Aorta (tissue), 5 donors: ENCODE measurements around the gene AHDC1. TPM values are rescaled to one million over a fixed set of nuclear protein-coding genes. Genes with fewer than 3 reads are reported as not detected.

Source experiments
- ATAC-seq: fragments of 200-7000 bp; cut with Tn5 transposase; one replicate; pipeline ENCODE4 v1.9.1; 2022; ENCODE audit warnings: moderate library complexity; ENCODE audit not compliant: low FRiP score
- DNase-seq, 2 donors: peaks; one replicate each; pipeline ENCODE4 v3.0.0-alpha.2; 2020
- H3K27ac ChIP-seq, 2 donors: one replicate each; pipeline ENCODE4 v1.5.1; 2013; ENCODE audit warnings: low read length in 2 of 2, mild to moderate bottlenecking in 2 of 2, moderate library complexity in 2 of 2, control low read depth in 1 of 2, inconsistent platforms in 1 of 2, low read depth in 1 of 2
- H3K27me3 ChIP-seq, 2 donors: one replicate each; pipeline ENCODE4 v1.6.1; 2013; ENCODE audit warnings: control low read depth in 1 of 2, low read length in 1 of 2, mild to moderate bottlenecking in 1 of 2, moderate library complexity in 1 of 2; ENCODE audit not compliant: insufficient read depth in 2 of 2, control insufficient read depth in 1 of 2
- H3K36me3 ChIP-seq, 2 donors: one replicate each; pipeline ENCODE4 v1.6.1; 2013; ENCODE audit warnings: control low read depth in 1 of 2, low read length in 1 of 2, mild to moderate bottlenecking in 1 of 2; ENCODE audit not compliant: insufficient read depth in 2 of 2, control insufficient read depth in 1 of 2
- H3K4me1 ChIP-seq, 2 donors: one replicate each; pipeline ENCODE4 v1.6.1; 2013; ENCODE audit warnings: low read length in 2 of 2, control low read depth in 1 of 2, mild to moderate bottlenecking in 1 of 2, moderate library complexity in 1 of 2; ENCODE audit not compliant: insufficient read depth in 2 of 2, control insufficient read depth in 1 of 2
- H3K4me3 ChIP-seq, 2 donors: one replicate each; pipeline ENCODE4 v1.5.1; 2013; ENCODE audit warnings: low read length in 2 of 2, control low read depth in 1 of 2, mild to moderate bottlenecking in 1 of 2
- H3K9me3 ChIP-seq: one replicate; pipeline ENCODE4 v1.6.1; 2013; ENCODE audit warnings: mild to moderate bottlenecking, low read length; ENCODE audit not compliant: control insufficient read depth
- WGBS, 2 donors: extraction: QIAGEN DNeasy Blood & Tissue Kit; methylation state at CpG; one replicate each; pipeline ENCODE4 v1.1.7; 2013; 5-methylcytosine and 5-hydroxymethylcytosine counted together
- intact Hi-C, 2 donors: fragments of 100-400 bp; cut with DNase I; formaldehyde crosslinking; loops; one replicate each; pipeline versions ENCODE4 v1.14.2 to v1.15.0; 2022
- polyA plus RNA-seq, 2 donors: library from polyadenylated mRNA; stranded (reverse); fragments of 200-250 nt; gene quantifications; one replicate each; pipeline ENCODE4 v1.2.3, GENCODE V29; 2013
- total RNA-seq, 2 donors: library from RNA; stranded (reverse); fragmentation: NEBNext Ultra II Directional; extraction: Animal tissue kit (Norgen Biotek cat#: 25700); gene quantifications; one replicate each; pipeline ENCODE4 v1.2.1, GENCODE V29; 2021
- donor health status: healthy with polysubstance abuse.
- donor health status: Bipolar disorder and iron deficiency.
- donor health status: DM: no; HTN: no; CAD: no.
- donor health status: DM: no; HTN: no; CAD: no.
- donor health status: DM: yes; HTN: yes; CAD: no.

The AHDC1 gene
- total and polyA plus RNA-seq, 4 donors, result 7.8 to 89.1 (median 43.7) TPM

DNA sequence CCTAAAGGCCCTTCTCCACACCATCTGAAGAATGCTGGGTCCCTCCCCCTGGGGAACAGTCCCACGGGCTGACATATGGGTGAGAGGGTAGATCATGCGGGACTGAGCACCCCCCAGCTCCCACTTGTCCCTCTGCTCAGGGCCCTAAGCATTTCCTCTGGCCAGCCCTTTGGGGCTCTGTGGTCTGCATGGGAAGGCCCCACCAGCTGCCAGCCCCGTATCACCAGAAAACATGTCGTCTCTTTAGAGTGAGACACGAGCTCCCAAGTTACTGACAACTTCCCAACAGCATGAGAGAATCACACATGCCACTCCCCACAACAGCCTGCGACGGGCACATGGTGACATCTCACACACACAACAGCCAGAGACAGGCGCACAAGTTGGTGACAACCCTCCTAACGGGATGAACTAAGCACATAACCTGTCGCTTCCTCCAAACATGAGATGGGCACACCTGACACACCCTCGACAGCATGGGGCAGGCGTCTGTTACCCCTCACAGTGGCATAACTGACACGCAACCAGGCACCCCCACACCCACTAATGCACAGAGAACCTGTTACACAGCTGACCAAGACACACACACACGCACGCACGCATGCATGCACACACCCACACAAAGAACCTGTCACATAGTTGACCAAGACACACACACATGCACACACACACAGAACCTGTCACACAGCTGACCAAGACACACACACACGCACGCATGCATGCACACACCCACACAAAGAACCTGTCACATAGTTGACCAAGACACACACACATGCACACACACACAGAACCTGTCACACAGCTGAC lies 41.2 kb downstream of the AHDC1 start:
- intact Hi-C loops, result no loop called here
- Histone ChIP-seq H3K27ac (peak overlapping the region in 1 of 2 donors; percentile 78), H3K4me1 (peaks cover 0 to 4% of the 10 kb centered on the region in 2 donors), H3K36me3 (no peaks in the 10 kb centered on the region), H3K27me3 (no peaks in the 10 kb centered on the region), H3K9me3 (no peaks in the 10 kb centered on the region), H3K4me3 (no peak overlapping the region)
- 44 to 52% methylated on average over 18 of the region's 18 CpGs for WGBS, 2 donors
- ATAC-seq, result no peak
- DNase-seq, result no peak

GRCh38 chr1:27562021-27562420 lies 41.9 kb downstream of the AHDC1 start:
- Histone ChIP-seq H3K27me3 (no peaks in the 10 kb centered on the region), H3K4me1 (peaks cover 0 to 4% of the 10 kb centered on the region in 2 donors), H3K4me3 (no peak overlapping the region), H3K36me3 (no peaks in the 10 kb centered on the region), H3K27ac (peak overlapping the region in 1 of 2 donors; percentile 78), H3K9me3 (no peaks in the 10 kb centered on the region)
- WGBS, 2 donors, result 6 to 11% methylated on average over 20 of the region's 20 CpGs
- ATAC-seq (no peak), DNase-seq (peak in 1 of 2 donors; percentile 72)
- intact Hi-C loops, result no loop called here

DNA sequence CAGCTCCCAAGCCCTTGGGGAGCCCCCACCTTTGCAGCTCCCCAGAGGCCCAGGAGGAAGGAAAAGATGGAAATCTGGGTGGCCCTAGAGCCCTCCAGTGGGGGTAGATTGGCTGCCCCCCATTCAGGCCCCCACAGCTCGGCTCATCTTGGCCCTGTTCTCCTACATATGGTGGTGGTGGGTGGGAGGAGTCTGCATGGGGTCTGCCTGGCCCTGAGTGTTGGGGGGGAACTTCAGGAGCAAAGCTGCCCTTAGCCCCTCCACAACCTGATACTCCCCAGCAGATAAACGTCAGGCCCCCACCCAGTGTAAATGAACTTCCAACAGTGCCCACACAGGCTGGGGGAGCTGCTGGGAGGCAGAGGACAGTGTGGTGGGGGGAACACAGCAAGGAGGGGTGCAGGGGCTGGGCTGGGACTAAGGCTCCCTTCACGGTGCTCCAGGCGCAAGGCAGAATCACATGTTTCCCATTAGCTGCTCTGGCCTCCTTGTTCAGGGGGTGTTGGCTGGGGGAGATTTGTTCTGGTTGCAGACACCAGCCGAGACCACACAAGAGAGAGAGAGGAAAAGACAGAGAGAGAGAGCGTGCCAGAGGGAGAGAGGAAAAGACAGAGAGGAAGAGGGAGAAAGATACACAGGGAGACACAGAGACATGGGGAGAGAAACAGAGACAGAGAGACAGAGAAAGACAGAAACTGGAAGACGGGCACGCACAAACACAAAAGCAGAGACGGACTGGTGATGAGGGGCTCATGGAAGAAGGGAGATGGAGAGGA lies 42.6 kb downstream of the AHDC1 start:
- H3K27ac ChIP-seq, result peak overlapping the region in 1 of 2 donors; percentile 73
- no peaks in the 10 kb centered on the region for H3K9me3 ChIP-seq
- 10 to 11% methylated on average over 9 of the region's 9 CpGs for WGBS, 2 donors
- no peak overlapping the region for H3K4me3 ChIP-seq
- H3K4me1 ChIP-seq, result peaks cover 0 to 4% of the 10 kb centered on the region in 2 donors
- DNase-seq (no peak), ATAC-seq (no peak)
- no peaks in the 10 kb centered on the region for H3K27me3 ChIP-seq
- intact Hi-C loops, result no loop called here
- H3K36me3 ChIP-seq, result no peaks in the 10 kb centered on the region

- Histone ChIP-seq H3K27me3 (no peaks in the 10 kb centered on the region), H3K4me3 (no peak overlapping the region), H3K9me3 (no peaks in the 10 kb centered on the region), H3K36me3 (no peaks in the 10 kb centered on the region), H3K27ac (peak overlapping the region in 1 of 2 donors; percentile 73), H3K4me1 (peaks cover 0 to 4% of the 10 kb centered on the region in 2 donors)
- no peak for ATAC-seq
- WGBS, 2 donors, result 9 to 18% methylated on average over 13 of the region's 13 CpGs
- DNase-seq, result no peak
- intact Hi-C loops, result no loop called here
Measured at GRCh38 chr1:27560268-27561123, 43.4 kb downstream of the AHDC1 start.

DNA sequence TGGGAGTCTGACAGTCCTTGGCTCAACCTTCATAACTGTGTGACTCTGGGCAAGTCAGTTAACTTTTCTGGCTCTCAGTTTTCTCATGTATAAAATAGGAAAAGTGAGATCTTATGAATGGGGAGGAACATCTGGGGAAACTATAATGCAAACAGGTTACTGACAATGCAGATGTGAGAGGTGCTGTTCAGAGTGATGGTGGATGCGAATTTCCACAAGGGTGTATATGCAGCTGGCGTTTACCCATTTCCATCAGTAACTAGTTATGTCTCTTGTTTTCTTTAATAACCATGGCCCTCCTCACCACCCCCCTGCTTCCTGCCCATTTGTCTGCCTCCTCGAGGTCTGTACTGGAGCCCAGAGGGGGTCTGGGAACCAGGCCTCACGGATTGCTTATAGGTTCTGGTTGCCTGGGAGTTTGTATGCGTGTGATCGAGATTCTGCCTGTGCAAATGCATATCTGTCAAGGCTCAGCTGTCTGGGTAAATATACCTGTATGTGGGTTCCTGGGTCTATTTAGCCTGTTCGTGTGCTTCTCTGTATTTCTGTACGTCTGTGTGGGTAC lies 44.4 kb downstream of the AHDC1 start:
- Histone ChIP-seq H3K4me3 (no peak overlapping the region), H3K27me3 (no peaks in the 10 kb centered on the region), H3K4me1 (peaks cover 0 to 5% of the 10 kb centered on the region in 2 donors), H3K9me3 (no peaks in the 10 kb centered on the region), H3K27ac (no peak overlapping the region), H3K36me3 (no peaks in the 10 kb centered on the region)
- DNase-seq (no peak), ATAC-seq (no peak)
- WGBS, 2 donors, result 41 to 43% methylated on average over 8 of the region's 8 CpGs
- intact Hi-C loops, result loop anchor here (5.0 kb wide), 3 partner anchors 67 to 157 kb away; partner anchors contain the start of gene WASF2 (in 1 of the 2)

DNA sequence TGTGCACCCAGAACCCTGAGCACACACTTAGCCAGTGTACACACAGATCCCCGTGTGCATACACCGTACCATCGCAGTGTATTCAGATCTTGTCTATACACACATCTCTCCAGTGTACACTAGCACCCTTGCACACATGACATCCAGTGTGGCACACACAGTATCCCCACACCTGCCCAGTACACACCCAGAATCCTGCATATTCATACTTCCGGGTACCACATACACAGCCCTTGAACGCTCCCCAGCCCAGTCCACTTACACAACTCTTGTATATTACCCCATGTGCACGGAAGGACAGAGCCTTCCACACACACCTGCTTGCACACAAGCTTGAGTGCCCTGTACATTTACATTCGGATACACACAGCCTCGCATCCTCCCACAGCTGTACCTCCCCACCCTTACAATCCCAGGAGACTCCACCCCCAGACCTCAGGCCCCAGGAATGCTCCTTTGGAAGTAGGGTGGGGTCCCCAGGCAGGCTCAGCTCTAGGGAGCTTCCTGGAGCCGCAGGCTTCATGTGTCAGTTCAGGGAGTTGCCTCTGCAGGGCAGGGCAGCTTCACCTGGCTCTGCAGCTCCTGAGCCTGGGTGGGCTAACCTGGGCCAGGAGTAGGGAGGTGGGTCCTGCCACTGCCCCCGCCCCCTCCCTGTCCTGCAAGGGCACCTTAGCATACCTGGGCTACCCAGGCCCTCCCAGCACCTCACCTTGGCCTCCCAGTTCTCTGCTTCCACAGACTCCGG lies 46.2 kb downstream of the AHDC1 start:
- Histone ChIP-seq H3K36me3 (no peaks in the 10 kb centered on the region), H3K4me3 (no peak overlapping the region), H3K9me3 (no peaks in the 10 kb centered on the region), H3K4me1 (peaks cover 0 to 8% of the 10 kb centered on the region in 2 donors), H3K27ac (peak overlapping the region in 1 of 2 donors; percentile 28), H3K27me3 (no peaks in the 10 kb centered on the region)
- intact Hi-C loops, result loop anchor here (2.0 to 5.0 kb wide), 5 partner anchors 43 to 155 kb away; partner anchors contain the start of gene WASF2 (in 1 of the 2)
- 32% methylated on average over 11 of the region's 11 CpGs for WGBS, 2 donors
- no peak for ATAC-seq
- DNase-seq, result no peak

GRCh38 chr1:27556781-27557595 lies 47.0 kb downstream of the AHDC1 start:
- H3K4me1 ChIP-seq, result peaks cover 0 to 4% of the 10 kb centered on the region in 2 donors
- no peaks in the 10 kb centered on the region for H3K27me3 ChIP-seq
- DNase-seq (peak; percentile 98), ATAC-seq (peak; percentile 82)
- intact Hi-C loops, result loop anchor here (2.0 to 5.0 kb wide), 5 partner anchors 44 to 155 kb away; partner anchors contain the start of gene WASF2 (in 1 of the 2)
- no peaks in the 10 kb centered on the region for H3K36me3 ChIP-seq
- H3K27ac ChIP-seq, result peak overlapping the region in 1 of 2 donors; percentile 48
- no peaks in the 10 kb centered on the region for H3K9me3 ChIP-seq
- WGBS, 2 donors, result 2 to 3% methylated on average over 16 to 19 of the region's 19 CpGs
- H3K4me3 ChIP-seq, result no peak overlapping the region
